HG03103 (cell line): ENCODE measurements around the gene KRT85.

Source experiments
- ATAC-seq: cut with Tn5 transposase; IDR thresholded peaks from one replicate; pipeline ENCODE4 v1.9.1; 2021; ENCODE audit warnings: low read depth; ENCODE audit not compliant: unreplicated experiment

Gene KRT85

DNA sequence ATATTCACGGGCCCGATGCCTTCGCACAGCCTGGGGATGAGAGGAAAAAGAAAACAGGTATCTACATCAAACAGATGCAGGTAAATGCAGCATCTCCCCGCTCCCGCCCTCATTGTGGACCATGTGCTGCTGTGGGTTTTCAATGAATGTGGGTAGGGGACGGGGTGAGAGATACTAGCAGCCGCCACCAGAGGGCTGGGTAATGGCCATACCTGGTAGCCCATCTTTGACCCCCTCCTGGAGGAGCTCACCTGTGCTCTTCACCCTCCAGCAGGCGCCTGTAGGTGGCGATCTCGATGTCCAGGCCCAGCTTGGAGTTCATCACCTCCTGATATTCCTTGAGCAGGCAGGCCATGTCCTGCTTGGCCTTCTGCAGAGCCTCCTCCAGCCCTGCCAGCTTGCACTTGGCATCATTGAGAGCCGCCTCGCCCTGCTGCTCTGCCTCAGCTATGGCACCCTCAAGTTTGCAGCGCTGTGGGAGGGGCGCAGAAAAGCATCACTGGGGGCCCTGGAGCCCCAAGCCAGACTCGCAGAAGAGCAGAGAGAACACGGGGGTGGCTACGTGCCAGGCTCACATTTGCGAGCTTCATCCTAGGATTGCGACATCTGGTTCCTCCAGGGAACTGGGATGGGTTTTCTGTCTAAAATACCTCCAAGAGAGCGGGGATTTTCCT is 28.6 kb upstream of the KRT85 start:
- ATAC-seq: no peak

DNA sequence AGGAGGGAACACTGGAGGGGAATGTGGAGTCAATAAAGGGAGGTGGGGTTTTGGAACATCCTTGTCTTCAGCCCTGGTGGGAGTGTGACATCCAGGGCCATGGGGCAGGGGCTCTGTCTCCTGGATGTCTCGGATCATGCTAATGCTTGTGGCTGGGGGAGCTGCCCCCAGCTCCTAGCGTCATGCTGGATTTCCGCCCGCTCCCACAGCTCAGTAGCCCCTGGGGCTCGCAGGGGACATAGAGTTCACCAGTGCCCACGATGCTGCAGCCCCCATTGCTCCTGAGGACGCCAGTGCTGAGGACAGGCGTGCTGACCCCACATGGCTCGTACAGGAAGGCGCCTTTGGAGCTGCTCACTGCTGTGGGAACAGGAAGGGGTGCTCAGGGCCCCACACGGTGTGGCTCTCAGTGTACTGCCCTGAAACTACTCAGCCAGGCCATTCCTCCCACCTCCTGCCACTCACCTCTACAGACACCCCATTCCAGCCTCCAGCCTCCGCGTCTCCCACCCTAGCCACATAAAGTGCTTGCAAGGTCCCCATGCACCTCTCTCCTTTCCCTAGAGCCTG is 27.6 kb upstream of the KRT85 start:
- no peak for ATAC-seq

DNA sequence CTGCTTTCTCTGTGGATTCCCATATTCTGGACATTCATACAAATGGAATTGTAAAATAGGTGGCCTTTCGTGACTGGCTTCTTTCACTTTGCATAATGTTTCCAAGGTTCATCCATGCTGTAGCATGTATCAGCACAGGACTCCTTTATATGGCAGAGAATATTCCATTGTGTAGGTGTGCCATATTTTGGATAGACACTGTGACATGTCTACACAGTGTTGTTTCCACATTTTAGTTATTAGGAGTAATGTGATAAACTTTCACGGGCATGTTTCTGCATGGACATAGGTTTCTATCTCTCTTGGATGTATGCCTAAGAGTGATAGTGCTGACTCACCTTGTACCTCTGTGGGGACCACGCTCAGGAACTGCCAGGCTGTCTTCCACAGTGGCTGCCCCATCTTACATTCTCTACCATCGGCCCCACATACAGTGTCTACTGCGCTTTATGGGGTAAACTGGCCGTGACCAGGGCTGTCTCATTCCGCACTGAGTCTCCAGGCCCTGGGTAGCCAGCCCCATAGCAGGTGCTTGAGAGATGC is 25.3 kb upstream of the KRT85 start:
- ATAC-seq: no peak

DNA sequence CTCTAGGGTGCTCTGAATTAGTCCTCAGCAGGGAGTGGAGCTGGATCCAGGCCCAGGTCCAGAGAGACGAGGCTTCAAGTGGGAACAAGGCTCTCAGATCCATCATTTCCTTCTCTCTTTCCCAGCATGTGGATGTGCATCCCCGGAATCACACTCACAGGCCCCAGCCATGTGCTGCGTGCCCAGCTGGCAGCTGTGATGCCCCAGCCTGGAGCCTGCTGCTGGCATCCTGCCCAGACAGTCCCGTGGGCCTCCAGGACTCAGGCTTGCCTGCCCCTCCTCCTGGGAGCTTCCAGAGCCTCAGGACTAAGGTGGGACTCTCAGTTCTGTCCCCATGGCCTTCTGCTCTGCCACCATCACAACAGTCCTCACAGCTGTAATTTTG is 24.3 kb upstream of the KRT85 start:
- no peak for ATAC-seq

DNA sequence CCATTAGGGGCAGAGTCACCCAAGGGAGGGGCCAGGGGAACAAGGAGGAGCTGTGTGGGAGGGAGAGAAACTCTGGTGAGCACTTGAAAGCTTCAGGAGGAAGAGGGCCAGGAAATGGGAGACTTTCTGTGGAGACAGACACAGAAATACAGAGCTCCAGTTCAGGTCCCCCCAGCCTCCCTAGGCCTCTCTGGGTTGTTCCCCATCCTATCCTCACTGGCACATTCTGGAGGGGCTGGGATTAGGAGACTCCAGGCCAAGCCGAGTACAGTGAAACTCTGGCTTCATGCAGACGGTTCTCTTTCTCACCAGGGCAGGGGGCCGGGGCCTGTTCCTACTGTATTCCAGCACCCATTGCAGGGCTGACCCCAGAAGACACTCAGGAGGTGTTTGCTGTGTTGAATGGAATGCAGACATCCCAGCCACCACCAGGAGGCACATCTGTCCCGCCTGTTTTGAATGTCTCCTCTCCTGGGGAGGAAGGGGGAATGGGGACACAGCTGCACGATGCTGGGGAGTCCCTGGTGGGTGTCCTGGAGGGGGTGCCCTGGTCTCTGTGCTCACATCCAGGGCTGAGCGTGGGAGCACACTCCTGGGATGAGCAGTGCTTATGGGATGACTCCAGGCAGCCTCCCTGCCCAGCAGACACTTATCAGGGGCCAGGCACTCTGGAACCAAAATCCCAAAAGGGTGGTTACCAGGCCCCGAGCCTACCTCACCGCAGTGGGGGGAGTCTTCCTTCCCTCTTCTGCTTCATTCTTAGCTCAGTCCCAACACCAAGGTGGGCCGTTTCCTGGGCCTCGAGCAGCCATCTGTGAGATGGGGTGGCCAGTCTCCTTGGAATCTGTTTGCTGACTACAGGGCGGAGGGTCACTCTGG is 23.7 kb upstream of the KRT85 start:
- ATAC-seq: no peak

DNA sequence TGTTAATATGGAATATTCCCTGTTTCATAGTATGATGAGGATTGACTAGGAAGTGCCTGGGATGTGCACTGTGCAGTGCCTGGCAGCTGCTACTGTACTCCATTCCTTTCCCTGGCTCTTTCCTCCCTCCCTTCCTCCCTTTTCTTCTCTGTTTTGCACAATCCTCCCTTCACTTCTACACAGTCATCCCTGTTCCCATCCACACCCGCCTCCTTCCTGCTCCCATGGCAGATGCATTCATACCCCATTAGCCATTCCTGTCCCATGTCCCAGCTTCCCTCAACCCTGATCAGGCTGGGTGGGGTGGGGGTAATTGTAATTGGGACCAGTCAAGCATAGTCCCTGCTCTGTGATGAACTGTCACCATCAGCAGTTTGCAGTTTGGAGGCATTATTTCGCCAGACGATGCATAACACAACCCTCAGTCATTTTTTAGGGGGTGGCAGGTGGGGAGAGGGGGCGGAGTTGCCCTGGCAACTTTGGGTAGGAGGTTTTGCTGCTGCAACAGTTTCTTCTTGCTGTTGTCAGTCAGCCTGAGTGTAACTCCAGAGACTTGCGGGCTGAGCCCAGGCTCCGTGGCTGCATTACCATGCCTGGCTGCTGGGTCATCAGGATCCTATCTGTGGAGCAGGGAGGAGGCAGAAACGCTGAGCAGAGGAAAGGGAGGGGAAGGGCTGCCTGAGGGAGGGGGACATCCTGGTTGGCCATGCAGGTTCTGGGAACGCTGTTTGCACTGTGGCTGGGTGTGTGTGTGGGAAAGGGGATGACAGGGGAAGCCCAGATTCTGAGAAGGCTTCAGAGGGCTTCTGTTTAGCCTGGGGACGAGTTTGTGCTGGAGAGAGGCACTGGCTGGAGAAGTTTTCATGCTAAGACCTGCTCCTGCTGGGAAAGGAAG is 22.3 kb upstream of the KRT85 start:
- ATAC-seq: no peak

DNA sequence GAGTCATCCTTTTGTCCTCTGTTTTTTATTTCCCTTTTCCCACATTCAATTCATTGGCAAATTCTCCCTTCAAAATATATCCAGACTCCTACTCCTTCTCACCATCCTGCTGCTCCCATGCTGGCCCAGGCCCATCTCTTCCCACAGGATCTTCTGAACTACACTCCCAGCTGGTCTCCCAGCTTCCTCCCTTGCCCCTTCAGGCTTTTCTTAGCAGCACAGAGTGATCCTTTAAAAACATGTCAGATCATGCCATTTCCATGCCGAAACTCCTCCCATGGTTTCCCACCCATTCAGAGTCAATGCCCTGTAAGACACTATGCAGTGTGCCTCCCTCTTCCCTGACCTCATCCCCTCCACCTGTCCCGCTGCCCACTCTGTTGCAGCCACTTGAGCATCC is 20.6 kb upstream of the KRT85 start:
- no peak for ATAC-seq

DNA sequence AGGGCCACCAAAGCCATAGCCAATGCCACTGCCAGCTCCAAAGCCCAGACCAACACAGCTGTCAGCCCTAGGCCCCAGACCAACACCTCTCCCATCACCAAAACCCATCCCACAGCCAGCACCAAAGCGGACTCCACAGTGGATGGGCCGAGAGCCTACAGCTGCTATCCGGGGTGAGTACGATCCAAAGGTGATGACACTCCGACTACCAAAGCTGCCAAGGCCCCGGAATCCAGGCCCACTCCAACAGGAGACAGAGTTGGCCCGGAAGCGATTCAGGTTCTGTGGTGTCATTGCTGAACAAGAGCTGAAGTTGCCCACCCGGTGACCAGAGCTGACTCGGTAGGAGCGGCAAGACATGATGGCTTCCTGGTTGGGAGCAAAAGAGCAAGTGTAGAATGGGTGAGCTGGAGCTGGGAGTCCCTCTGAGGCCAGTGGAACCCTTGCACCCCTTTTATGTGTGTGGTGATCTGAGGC is 18.0 kb upstream of the KRT85 start, which contains the start of gene KRT84:
Gene KRT84, minus strand, starts transcription at position 427 of the 477 bp plus-strand sequence. Its CDS starts 67 bp downstream, at position 360.
- ATAC-seq: no peak

DNA sequence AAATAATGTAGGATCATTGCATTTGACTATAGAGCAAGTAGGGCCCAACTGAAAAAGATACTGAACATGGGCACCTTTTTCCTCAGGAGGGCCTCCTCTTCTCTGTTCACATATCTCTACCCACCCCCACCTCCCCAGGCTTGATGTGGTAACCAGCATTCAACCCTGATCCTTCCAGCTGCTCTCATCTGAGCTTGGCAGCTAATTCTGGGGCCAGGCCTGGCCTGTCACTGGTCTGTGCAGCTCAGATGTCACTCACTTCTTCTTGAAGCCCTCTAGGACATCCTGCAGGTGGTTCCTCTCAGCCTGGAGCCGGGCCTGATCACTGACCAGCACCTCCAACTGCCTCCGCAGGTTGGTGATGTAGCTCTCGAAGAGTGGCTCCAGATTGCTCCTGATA is 16.1 kb upstream of the KRT85 start:
- ATAC-seq: no peak

DNA sequence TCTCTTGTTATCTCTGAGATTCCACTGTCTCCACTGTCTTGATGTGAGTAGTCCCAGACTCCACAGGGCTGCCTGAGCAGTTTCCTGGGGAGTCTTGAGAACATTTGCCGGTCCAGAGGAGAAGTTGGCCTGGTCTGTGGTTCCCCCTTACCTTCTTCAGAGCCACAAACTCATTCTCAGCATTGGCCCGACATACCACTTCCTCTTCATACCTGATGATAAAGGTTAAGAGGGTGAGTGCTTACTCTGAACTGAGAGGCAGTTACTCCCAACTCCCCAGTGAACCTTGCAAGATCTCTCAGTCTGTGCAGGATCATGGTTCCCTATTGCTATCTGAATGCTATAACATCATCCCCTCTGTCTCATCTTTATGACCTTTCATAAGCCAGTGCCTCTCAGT is 15.6 kb upstream of the KRT85 start:
- ATAC-seq: no peak

DNA sequence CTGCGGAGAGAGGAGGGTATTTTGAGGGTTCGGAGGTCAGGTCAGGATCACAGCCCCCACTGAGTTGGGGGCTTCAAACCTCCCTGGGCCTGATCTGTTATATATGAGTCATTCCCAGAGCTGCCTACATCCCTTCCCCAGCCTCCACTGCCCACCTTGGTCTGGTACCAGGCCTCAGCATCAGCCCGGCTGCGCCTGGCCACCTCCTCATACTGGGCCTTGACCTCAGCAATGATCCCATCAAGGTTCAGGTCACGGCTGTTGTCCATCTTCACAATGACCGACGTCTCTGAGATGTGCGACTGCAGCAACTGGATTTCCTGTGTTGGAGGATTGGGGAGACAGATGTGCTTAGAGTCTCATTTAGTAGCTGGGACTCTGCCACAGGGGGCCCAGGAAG is 13.9 kb upstream of the KRT85 start:
- ATAC-seq: no peak

DNA sequence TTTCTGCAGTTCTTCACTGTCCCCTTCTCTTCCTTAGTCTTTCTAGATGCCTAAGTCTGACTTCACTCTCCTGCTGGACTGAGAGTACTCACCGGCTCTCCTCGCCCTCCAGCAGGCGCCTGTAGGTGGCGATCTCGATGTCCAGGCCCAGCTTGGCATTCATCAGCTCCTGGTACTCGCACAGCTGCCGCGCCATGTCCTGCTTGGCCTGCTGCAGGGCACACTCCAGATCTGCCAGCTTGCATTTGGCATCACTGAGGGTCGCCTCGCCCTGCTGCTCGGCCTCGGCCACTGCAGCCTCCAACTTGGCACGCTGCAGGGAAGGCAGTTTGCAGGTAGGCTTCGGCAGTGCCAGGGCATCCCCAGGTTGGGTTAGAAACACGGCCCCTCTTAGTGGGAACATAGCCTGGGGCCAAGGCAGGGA is 13.0 kb upstream of the KRT85 start:
- ATAC-seq: no peak

DNA sequence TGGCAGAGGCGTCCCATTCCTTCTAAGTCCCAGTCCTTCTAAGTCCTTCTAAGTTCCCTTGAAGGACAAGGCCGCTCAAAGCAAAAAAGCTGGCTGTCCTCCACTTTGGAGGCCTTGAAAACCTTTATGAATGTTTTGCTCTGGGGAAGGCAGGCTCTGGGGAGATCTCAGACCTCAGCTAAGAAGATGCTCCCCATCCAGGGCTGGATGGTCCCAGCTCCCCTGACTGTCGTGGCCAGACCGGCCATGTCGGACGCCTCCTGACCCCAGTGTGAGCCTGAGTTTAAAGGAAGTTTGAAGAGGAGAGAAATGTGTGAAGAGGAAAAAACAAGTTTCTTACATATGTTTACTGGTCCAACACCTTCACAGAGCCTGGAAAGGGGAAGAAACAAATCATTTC is 12.3 kb upstream of the KRT85 start:
- ATAC-seq: no peak

DNA sequence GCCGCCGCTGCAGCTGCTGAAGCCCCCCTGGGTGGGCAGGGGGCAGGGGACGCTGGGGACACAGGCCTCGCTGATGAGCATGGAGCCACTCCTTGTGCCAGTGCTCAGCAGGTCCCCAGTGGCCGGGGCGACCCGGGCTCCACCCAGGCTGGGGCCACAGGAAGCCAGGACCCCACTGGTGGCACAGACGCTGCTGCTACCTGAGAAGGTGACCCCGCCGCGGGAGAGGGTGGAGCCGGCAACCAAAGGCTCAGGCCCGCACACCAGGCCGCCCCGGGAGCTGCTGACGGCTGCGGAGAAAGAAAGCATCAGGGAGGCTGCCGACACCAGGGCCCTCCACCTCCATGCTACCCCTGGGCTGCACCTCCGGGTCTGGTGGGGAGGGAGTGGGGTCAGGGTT is 10.8 kb upstream of the KRT85 start:
- no peak for ATAC-seq

DNA sequence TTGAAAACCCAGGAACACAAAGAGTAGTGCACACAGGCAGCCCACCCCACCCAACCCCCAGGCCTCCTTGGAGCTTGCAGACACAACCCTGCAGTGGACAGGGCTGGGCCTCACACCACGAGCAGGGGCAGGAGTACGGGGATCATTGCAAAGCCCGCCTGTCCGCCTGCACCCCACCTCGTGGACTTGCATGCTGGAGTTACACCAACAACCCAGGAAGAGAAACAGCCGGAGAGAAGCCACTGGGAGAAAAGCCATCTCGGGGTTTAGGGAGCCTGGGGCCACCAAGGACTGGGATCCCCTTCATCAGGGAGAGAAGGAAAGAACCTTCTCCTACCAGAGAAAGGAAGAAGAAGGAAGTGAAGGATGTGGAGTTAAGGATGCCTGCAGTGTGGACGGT is 10.0 kb upstream of the KRT85 start:
- ATAC-seq: no peak

DNA sequence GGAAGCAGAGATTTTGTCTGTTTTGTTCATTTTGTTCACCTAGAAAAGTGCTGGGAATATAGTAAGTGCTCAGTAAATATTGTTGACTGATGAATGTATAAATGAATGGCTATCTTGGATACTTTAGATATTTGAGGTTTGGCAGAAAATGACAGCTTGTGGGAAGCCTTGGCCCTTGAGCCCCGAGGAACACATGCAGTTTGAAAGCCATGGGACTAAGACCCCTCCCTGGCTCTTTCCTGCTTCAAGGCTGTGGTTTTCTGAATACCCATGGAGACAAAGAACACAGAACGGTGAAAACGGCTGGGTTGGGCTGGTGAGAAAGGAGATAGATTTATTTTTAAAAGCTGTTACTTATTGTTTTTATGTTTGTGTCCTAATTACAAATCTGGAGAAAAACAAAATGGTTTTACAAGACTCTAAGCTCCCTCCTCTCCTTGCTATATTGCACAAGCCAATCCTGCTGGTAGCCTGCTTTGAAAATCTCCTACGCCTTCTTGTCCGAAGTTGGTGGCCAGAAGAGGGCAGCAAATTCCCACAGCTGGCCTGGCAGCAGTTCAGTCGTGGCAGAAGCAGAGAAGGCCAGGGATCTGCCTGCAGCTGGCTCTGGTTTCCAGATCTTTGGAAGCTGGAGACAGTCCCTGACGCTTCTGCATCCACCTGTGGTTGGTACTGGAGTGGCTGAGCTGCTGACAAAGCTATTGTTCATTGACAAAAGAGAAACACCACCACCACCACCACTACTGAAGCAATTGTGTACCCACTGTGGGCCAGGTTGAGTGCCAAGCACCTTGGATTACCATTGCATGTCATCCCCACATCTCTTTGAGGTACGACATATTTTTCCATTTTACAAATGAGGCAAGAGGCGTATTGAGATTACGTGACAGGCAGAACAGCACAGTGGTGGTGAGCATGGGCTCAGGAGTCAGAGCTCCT is 5.2 kb upstream of the KRT85 start:
- no peak for ATAC-seq

DNA sequence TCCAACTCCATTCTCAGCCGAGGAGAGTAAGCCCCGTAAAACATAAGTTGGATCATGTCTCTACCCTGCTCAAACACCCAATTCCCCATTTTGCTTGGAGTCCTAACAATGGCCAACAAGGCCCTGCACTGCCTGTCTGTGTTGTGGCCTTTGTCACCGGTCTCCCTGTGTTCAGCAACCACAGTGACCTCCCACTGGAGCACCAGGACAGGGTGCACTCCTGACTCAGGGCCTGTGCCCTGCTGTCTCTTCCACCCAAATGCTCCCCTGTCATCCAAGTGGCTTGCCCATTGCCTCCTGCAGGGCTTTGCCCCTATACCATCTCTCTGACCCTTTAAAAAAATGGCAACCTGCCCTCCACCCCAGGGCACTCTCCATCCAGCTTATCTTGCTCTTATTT is 4.4 kb upstream of the KRT85 start:
- ATAC-seq: no peak

DNA sequence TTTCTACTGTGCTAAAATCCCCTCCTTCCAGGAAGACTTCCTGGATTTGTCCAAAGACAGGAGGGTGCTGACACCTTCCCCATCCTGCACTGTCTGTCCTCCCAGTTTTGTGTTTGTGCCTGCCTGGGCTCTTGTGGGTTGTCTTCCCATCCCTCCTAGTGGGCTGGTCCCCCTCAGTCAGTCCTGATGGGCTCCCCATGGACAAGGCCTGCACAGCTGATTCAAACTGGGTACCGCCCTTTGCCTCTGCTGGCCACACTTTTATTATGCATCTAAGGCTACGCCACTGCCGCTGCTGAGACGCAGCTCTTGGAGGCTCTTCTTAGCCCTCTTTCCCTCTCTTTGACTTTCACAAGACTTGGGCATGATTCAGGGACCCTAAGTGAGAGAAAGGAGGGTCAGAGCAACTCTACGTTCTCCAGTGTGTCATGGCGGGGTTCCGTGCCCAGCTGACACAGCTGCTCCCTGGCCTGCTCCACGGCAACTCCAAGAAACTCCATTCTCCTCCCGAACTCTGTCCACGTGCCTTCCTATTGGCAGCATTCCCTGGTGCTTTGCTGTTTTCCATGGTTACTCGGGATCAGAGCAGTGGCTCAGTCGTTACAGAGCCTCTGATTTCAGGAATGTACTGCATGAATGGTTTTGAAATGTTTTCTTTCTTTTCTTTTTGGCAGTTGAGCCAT is 3.8 kb upstream of the KRT85 start:
- ATAC-seq: no peak

DNA sequence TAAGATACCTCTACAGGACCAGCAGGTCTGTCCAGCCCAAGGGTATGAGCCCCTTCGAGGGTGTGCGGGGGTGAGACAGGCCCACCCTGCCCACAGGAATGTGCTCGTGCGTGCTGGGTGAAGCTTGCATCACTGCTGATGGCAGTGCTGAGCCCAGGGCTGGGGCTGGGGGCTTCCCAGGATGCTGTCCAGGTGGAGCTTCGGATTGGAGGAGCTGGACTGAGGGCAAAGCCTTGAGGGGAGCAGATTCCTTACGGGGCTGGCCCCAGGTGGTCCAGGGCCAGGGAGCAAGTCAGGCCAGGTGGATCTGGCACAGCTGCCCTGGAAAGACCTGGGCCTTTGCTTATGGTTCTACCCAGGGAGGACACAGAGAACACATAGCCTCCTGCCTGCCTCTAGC is 2.5 kb upstream of the KRT85 start:
- ATAC-seq: no peak
